Urinary bladder (tissue), 4 donors: ENCODE results near the gene PRSS57. TPM values are rescaled to one million over a fixed set of nuclear protein-coding genes. Genes with fewer than 3 reads are reported as not detected.

ENCODE experiments used
- DNase-seq: peaks from one replicate; pipeline ENCODE4 v3.0.0-alpha.2; 2015; ENCODE audit errors: extremely low spot score
- H3K27ac ChIP-seq: one replicate; pipeline ENCODE4 v1.5.1; 2013; ENCODE audit warnings: low read depth, mild to moderate bottlenecking, moderate library complexity
- H3K36me3 ChIP-seq: one replicate; pipeline ENCODE4 v1.6.1; 2013; ENCODE audit warnings: mild to moderate bottlenecking, moderate library complexity; ENCODE audit not compliant: insufficient read depth
- H3K4me1 ChIP-seq: one replicate; pipeline ENCODE4 v1.6.1; 2013; ENCODE audit warnings: mild to moderate bottlenecking, moderate library complexity; ENCODE audit not compliant: insufficient read depth
- H3K4me3 ChIP-seq: one replicate; pipeline ENCODE4 v1.5.1; 2013; ENCODE audit warnings: low read depth, low read length
- WGBS: extraction: QIAGEN DNeasy Blood & Tissue Kit; methylation state at CpG from one replicate; pipeline ENCODE4 v1.1.7; 2013; 5-methylcytosine and 5-hydroxymethylcytosine counted together
- polyA plus RNA-seq: library from polyadenylated mRNA; stranded (reverse); fragments of 200-250 nt; gene quantifications from one replicate; pipeline ENCODE4 v1.2.3, GENCODE V29; 2013
- total RNA-seq: library from RNA; depleted of rRNA; stranded (reverse); fragments of >200 nt; gene quantifications from one replicate; pipeline ENCODE4 v1.2.3, GENCODE V29; 2014
- donor health status: healthy with polysubstance abuse.
- donor health status: healthy.

Gene PRSS57
- total and polyA plus RNA-seq, 2 donors: not detected

DNA sequence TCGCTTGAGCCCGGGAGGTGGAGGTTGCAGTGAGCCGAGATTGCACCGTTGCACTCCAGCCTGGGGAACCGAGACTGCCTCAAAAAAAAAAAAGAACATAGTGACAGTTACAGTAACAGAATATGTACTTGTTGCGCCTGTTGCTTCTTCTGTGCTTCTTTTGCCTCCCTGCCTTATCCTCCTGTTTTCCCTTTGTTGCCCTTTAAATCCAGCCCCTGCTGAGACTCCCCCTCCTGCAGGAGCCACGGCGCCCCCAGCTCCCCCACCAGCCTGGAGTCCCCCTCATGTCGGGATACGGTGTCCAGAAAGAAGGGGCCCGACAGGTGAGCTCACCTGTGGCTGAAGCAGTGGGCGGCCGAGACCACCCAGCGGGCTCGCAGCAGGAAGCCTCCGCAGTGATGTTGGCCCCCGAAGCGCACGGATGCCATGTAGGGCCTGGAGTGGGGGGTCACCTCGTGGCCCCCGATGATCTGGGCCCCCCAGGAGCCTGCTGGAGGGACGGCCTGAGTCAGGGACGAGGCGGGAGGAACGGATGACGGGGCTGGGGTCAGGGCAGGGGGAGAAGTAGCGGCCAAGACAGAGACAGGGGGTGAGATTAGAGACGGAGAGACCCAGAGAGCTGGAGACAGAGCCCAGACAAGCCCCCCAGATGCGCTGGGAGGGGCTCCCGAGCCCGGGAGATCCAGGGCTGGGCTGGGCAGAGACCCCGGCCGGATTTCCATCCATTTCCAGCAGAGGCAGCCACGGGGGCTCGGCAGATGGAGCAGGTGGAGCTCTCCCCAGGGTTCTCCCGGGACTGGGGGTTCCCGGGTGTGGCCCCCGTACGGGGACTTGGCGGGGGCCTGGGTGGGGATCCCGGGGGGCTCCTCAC, 536 bp downstream of the PRSS57 start:
- Histone ChIP-seq H3K4me3 (no peak overlapping the region), H3K27ac (no peak overlapping the region), H3K36me3 (no peaks in the 10 kb centered on the region), H3K4me1 (no peaks in the 10 kb centered on the region)
- WGBS: 38% methylated on average over 41 of the region's 41 CpGs
- DNase-seq: no peak

DNA sequence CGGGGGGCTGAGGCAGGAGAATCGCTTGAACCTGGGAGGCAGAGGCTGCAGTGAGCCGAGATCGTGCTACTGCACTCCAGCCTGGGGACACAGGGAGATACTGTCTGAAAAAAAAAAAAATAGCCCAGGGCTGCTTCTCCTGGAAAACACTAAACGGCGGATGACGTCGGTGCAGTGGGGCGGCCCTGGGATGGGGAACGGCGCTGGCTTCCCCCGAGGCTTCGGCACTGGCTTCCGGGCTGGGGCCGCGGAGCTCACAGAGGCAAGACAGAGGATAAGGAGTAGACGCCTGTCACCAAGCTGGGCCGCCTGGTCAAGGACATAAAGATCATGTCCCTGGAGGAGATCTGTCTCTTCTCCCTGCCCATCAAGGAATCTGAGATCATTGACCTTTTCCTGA, 5.0 kb downstream of the PRSS57 start:
- H3K27ac ChIP-seq: no peak overlapping the region
- no peak for DNase-seq
- H3K4me3 ChIP-seq: no peak overlapping the region
- no peaks in the 10 kb centered on the region for H3K36me3 ChIP-seq
- H3K4me1 ChIP-seq: no peaks in the 10 kb centered on the region
- WGBS: 63% methylated on average over 18 of the region's 18 CpGs

DNA sequence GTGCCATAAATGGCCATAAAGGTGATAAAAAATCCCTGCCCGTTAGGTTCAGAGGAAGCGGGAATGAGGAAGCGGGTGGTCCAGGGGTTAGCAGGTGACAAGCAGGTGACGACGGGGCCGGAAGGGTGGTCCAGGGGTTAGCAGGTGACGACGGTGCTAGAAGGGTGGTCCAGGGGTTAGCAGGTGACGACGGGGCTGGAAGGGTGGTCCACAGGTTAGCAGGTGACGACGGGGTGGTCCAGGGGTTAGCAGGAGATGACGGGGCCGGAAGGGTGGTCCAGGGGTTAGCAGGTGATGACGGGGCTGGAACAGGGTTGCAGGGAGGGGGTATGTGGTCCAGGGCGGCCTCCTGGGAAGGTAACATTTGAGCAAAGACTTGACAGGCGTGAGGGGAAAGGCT, 6.3 kb downstream of the PRSS57 start:
- no peak overlapping the region for H3K4me3 ChIP-seq
- no peak overlapping the region for H3K27ac ChIP-seq
- no peak for DNase-seq
- H3K4me1 ChIP-seq: no peaks in the 10 kb centered on the region
- H3K36me3 ChIP-seq: no peaks in the 10 kb centered on the region
- WGBS: 72% methylated on average over 17 of the region's 17 CpGs

DNA sequence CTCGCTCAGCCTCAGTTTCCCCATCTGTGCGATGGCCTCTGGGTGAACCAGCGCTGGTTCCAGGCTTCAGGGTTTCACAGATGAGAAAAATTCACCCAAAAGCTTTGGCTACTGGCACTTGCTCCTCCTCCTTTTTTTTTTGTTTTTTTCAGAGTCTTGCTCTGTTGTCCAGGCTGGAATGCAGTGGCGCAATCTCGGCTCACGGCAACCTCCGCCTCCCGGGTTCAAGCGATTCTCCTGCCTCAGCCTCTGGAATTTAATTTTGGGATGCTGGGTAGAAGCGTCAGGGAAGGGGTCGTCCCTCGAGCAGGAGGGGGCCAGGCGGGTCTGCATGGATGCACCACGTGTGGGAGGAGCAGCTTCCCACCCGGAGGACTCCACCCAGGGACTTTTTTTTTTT, 7.0 kb downstream of the PRSS57 start:
- no peak overlapping the region for H3K27ac ChIP-seq

DNA sequence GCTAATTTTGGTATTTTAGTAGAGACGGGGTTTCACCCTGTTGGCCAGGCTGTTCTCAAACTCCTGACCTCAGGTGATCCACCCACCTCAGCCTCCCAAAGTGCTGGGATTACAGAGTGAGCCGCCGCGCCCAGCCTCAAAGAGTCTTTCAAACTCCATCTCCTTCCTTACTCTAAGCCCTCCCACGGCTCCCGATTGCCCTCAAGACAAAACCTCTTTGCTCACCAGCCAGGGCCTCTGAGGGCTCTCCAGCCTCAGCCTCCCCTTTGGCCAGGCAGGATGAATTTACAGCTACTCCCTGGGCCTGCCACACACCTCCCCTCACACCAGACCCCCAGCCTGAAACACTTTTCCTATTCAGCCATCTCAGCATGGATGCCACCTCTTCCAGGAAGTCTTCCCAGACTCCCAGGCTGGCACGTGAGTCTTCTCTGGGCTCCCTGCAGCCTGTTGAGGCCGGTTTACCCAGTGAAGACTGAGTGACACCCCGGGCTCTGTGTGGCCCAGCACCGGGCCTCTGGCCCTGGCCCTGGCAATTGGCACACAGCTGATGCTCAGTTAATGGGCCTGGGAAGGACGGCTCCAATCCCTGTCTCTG, 7.6 kb downstream of the PRSS57 start:
- Histone ChIP-seq H3K27ac (no peak overlapping the region), H3K4me3 (no peak overlapping the region), H3K4me1 (no peaks in the 10 kb centered on the region), H3K36me3 (no peaks in the 10 kb centered on the region)
- no peak for DNase-seq
- WGBS: 84% methylated on average over 11 of the region's 11 CpGs

More for the DNA sequence above, 7.0 kb downstream of the PRSS57 start:
- H3K4me3 ChIP-seq: no peak overlapping the region
- H3K36me3 ChIP-seq: no peaks in the 10 kb centered on the region
- 45% methylated on average over 15 of the region's 15 CpGs for WGBS
- no peak for DNase-seq
- H3K4me1 ChIP-seq: no peaks in the 10 kb centered on the region

DNA sequence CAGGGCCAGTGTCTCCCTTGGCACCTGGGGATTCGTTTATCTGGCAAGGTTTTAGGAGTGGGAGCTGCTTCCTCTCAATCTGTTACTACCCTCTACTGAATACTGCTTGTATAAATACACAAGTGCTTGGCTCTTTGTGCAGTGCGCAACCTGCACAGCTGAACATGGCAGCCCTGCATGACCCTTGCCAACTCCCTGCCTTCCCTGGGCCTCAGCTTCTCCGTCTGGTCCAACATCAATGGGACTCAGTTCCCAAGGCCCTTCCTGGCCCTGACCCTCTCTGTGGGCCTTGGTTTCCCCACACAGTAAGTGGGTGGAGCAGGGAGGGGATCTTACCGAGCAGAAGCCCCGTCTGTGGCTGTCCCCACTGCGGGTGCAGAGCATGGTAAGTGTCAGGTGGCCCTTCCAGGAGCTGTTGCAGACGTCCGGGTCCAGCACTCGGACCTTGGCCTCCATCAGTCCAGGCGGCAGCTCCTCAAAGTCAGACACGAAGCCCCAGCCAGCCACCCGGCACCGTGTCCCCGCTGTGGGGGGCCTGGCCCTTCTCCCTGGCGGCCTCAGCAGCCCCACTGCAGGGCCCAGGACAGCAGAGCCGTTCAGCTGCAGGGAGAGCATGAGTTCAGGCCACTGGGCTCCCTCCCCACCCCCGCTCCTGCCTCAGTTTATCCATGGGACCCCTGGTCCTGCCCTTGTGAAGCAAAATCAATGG, 8.5 kb downstream of the PRSS57 start:
- H3K4me1 ChIP-seq: no peaks in the 10 kb centered on the region
- H3K27ac ChIP-seq: no peak overlapping the region
- H3K4me3 ChIP-seq: no peak overlapping the region
- H3K36me3 ChIP-seq: no peaks in the 10 kb centered on the region
- no peak for DNase-seq
- 72% methylated on average over 17 of the region's 17 CpGs for WGBS

DNA sequence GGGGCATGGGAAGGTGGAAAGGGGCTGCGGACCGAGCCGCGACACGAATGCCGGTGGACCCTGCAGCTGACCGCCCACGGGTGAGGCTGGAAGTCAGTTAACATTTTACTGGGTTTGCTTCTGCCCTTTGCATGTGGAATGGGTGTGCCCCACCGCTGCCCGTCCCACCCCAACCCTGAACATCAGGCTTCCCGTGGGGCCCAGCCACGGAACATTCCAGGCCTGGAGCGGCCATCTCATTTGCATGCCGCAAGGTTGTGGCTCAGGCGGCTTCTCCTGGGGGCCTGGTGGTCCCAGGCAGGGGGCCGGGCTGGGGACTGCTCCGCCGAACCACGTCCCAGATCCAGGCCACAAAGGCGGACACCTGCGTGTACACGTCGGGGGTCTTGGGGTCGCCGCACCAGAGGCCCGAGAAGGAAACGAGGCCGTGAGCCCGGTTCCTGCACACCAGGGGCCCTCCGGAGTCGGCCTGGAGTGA, 9.8 kb downstream of the PRSS57 start:
- Histone ChIP-seq H3K36me3 (no peaks in the 10 kb centered on the region), H3K4me1 (no peaks in the 10 kb centered on the region), H3K27ac (no peak overlapping the region), H3K4me3 (no peak overlapping the region)
- WGBS: 82% methylated on average over 31 of the region's 31 CpGs
- no peak for DNase-seq

DNA sequence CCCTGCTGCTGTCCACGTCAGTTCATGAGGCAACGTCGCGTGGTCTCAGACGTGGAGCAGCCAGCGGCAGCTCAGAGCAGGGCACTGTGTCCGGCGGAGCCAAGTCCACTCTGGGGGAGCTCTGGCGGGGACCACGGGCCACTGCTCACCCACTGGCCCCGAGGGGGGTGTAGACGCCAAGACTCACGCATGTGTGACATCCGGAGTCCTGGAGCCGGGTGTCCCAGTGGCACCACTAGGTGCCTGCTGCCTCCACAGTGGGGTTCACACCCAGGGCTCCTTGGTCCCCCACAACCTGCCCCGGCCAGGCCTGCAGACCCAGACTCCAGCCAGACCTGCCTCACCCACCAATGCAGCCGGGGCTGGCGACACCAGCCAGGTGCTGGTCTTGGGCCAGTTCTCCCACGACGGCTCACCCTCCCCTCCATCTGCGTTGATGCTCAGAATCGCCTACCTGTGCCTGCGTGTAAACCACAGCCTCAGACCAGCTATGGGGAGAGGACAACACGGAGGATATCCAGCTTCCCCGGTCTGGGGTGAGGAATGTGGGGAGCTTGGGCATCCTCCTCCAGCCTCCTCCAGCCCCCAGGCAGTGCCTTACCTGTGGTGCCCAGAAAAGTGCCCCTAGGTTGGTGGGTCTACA, 12.5 kb downstream of the PRSS57 start:
- no peak overlapping the region for H3K27ac ChIP-seq
- H3K4me3 ChIP-seq: no peak overlapping the region
- no peaks in the 10 kb centered on the region for H3K4me1 ChIP-seq
- no peak for DNase-seq
- no peaks in the 10 kb centered on the region for H3K36me3 ChIP-seq
- WGBS: 78% methylated on average over 25 of the region's 25 CpGs

DNA sequence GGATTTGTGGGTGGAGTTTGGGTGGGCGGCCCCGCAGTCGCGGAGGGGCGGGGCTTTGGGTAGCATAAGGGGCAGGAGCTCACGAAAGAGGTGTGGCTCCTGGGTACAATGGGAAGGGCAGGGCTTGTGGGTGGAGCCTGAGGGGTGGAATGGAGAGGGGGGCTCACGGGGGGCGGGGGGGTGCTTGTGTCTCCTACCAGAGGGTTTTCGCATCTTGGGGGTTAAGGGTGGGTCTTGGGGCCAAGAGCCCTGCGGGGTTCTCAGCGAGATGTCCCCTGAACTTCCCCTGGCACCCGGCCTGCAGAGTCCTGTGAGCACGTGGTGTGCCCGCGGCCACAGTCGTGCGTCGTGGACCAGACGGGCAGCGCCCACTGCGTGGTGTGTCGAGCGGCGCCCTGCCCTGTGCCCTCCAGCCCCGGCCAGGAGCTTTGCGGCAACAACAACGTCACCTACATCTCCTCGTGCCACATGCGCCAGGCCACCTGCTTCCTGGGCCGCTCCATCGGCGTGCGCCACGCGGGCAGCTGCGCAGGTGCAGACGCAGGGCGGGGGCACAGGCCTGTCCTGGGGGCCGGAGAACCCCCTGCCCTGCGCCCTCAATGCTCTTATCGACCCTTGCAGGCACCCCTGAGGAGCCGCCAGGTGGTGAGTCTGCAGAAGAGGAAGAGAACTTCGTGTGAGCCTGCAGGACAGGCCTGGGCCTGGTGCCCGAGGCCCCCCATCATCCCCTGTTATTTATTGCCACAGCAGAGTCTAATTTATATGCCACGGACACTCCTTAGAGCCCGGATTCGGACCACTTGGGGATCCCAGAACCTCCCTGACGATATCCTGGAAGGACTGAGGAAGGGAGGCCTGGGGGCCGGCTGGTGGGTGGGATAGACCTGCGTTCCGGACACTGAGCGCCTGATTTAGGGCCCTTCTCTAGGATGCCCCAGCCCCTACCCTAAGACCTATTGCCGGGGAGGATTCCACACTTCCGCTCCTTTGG, 13.9 kb downstream of the PRSS57 start:
- no peaks in the 10 kb centered on the region for H3K36me3 ChIP-seq
- no peak overlapping the region for H3K27ac ChIP-seq
- 71% methylated on average over 54 of the region's 54 CpGs for WGBS
- H3K4me1 ChIP-seq: no peaks in the 10 kb centered on the region
- H3K4me3 ChIP-seq: no peak overlapping the region
- no peak for DNase-seq

DNA sequence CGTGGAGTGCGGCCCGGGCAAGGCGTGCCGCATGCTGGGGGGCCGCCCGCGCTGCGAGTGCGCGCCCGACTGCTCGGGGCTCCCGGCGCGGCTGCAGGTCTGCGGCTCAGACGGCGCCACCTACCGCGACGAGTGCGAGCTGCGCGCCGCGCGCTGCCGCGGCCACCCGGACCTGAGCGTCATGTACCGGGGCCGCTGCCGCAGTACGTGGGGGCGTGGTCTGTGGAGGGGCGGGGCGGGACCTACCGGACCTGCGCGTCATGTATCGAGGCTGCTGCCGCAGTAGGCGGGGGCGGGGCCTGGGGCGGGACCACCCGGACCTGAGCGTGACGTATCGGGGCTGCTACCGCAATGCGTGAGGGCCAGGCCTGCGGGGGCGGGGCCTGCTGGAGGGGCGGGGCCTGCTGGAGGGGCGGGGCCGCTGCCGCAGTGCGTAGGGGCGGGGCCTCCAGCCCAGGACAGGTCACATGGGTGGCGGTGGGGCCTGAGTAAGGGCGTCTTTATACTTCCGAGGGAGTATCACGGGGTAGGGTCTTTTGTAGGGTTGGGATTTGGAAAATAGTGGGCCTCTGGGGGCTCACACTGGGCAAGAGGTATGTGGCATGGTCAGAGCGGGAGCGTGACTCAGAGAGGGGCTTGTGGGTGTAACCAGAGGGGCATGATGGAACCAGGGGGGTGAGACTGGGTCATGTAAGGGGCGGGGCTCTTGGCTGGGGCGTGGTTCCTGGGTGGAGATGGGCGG, 14.8 kb downstream of the PRSS57 start:
- peak overlapping the region; percentile 70 for H3K4me3 ChIP-seq
- DNase-seq: peak; percentile 88
- peak overlapping the region; percentile 90 for H3K27ac ChIP-seq
- no peaks in the 10 kb centered on the region for H3K4me1 ChIP-seq
- no peaks in the 10 kb centered on the region for H3K36me3 ChIP-seq
- 1% methylated on average over 70 of the region's 70 CpGs for WGBS

DNA sequence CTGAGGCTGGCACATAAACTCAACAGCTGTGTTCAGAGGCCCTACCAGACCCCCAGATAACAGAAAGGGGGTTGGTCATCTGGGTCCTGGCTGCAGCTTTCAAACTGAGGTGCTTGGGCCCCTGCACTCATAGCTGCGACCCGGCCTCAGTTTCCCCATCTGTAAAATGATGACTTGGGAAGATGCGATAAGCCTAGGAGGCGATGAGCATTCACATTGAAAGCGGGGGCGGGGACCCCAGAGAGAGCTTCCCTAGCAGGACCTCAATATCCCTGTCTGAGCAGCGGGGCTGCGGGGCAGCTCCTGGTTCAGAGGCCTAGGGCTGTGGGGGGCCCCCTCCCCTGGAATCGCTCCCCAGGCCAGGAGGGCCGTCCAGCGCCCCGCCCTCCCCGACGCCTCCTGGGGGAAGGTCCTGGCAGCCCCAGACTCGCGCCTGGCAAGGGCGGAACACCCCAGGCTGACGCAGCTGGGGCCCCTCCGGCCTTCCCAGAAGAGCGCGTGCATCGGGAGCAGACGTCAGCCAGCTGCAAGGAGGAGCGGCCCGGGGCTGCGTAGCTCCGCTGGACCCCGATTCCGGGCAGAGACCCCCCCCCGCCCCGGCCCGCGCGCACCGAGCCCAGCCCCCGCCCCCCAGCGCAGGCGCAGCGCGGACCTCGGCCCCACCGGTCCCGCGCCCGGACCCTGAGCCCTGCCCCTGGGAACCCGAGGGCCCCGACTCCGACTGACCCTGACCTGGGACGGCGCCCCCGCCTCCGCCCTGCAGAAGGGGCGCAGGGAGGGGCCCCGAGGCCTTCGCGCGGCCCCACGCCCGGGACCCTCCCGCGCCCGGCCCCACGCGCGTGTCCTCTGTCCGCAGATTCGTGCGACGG, 15.6 kb downstream of the PRSS57 start:
- WGBS: 4% methylated on average over 69 of the region's 69 CpGs
- no peak for DNase-seq
- no peaks in the 10 kb centered on the region for H3K4me1 ChIP-seq

More for the DNA sequence above, 15.6 kb downstream of the PRSS57 start:
- Histone ChIP-seq H3K27ac (peak overlapping the region; percentile 90), H3K4me3 (peak overlapping the region; percentile 70), H3K36me3 (no peaks in the 10 kb centered on the region)
